GM21515 (cell line): ENCODE data around the gene FOXN3.

Experiments
- ATAC-seq: cut with Tn5 transposase; IDR thresholded peaks from one replicate; pipeline ENCODE4 v1.9.1; 2021; ENCODE audit not compliant: unreplicated experiment

FOXN3 gene, protein sequence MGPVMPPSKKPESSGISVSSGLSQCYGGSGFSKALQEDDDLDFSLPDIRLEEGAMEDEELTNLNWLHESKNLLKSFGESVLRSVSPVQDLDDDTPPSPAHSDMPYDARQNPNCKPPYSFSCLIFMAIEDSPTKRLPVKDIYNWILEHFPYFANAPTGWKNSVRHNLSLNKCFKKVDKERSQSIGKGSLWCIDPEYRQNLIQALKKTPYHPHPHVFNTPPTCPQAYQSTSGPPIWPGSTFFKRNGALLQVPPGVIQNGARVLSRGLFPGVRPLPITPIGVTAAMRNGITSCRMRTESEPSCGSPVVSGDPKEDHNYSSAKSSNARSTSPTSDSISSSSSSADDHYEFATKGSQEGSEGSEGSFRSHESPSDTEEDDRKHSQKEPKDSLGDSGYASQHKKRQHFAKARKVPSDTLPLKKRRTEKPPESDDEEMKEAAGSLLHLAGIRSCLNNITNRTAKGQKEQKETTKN

DNA sequence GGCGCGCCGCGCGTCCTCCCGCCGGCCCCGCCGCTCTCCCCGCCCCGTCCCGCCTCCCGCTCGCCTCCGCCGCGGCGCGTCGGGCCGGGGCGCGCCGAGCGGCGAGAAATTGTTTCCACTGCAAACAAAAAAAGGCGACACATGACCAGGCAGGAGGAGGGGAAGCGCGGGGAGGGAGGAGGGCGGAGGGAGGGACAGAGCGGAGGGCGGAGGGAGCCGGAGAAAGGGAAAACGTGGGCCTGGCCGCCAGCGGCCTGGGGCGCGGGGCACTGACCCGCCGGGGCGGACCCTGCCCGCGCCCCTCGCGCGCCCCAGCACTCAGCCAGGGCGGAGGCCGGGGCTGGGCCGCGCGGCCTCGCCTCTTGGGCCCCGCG, at the start of gene FOXN3:
Gene FOXN3, minus strand, starts transcription at position 143 of the 374 bp plus-strand sequence. CDS start 4,757 bp downstream, outside the sequence.
- peak; percentile 38 for ATAC-seq

DNA sequence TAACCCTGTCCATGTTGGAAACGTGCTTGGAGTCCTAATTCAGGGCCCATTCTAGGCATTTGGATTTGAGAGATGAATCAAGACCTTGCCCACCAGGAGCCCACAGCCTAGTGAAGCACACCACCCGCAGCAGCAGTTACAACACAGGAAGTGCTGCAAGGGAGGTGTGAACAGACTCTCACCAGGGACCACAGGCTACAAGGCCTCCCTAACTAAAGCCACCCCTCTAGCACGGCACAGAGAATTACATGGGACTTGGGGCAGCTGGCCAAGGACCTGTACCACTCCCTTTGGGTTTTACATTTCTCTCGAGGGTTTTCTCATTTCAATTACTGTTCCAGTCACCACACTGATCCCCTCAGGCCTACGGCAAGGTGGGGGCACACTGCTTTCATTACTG, 49.5 kb upstream of the FOXN3 start:
- no peak for ATAC-seq

DNA sequence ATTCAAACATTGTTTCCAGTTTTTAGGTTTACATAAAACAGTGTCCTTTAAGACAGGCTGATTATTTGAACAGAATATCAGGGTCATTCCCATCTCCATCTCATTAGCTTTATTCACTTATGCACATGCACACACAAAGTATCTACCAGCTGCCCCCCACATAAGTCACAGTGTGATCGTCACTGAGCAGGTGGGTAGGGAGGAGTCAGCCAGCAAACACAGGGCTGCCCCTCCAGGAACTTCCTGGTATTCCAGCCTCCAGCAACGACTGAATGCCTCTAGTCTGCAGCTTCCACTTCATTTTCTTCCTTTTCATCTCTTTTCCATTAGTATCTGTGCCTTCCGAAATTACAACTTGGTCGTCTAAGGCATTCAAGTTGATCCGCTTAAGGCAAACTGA, 48.8 kb upstream of the FOXN3 start:
- no peak for ATAC-seq

DNA sequence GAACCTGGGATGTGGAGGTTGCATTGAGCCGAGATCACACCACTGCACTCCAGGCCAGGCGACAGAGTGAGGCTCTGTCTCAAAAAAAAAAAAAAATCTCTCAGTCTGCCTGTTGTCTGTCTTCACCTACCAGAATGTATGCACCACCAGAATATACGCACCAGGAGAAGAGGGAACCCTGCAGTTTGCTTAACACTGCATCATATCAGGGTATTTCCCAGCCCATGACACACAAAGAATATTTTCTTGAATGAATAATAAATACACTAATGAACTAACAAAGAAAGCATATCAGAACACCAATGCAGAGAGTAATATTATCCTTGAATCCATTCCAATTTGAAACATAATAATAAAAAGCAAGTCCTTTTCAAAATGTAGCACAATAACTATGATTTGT, 44.2 kb upstream of the FOXN3 start:
- no peak for ATAC-seq

DNA sequence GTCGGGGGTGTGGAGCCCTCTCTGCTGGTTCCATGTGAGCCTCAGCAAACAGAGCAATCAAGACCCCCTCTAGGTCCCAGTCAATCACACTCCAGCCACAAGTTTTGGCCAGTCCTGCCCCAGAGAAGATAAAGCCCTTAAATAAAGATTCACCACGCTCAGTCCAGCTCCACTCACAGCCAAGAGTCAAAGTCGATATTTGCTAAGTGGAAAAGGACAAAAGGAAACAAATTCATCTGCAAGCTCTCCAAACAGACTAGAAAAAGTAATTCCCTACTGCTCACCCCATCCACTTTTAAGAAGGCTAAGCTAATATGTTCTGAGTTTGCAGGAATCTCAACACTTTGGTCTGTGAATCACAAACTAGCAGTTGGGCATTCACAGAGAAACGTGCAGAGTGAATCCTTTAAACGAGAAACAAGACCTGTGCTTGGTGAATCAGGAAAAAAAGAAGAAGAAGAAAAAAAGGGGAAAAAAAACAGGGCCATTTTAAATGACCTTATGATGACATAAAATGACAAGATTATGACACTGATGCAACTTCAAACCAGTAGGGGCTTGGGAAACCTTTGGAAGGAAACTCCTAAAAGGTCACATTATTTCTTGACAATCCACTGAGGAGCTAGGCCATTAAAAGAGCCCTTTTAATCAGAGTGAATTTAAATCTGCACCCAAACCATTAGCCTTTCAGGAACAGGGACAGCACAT, 41.8 kb upstream of the FOXN3 start:
- ATAC-seq, result no peak

DNA sequence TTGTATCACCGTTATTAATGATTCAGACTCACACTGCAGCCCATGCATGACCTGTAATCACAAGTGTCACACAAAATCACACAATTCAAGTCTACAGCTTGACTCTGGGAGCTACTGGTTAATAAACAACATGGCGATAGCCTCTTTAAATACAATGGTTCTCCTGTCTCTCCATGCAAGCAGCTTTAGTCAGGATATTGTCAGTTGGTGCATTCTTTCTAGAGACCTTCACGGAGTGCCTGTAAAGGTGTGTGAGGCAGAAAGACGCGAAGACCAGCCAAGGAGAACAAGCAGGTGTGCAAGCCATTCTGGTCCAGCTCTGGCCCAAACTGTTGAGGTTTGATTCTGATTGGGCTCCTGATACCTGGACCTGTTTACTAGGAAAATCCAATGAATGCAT, 40.0 kb upstream of the FOXN3 start:
- ATAC-seq, result no peak

DNA sequence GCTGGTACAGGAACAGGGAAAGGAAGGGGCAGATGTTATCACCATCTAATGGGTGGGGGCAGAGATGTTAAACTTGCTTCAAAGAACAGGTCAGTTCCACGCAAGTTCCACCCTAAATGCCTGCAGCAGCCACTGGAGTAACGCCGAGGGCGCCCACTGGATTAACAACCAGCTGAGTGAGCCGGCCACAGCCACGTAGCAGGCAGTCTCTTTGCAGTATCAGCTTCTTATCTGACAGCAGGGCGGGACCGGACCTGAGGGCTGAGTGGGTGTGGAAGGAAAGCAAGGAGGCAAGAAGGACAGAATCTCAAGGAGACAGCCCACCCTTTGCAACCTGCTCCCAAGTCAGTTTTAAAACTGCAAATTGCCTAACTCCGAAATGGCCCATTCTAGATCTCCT, 38.4 kb upstream of the FOXN3 start:
- no peak for ATAC-seq

DNA sequence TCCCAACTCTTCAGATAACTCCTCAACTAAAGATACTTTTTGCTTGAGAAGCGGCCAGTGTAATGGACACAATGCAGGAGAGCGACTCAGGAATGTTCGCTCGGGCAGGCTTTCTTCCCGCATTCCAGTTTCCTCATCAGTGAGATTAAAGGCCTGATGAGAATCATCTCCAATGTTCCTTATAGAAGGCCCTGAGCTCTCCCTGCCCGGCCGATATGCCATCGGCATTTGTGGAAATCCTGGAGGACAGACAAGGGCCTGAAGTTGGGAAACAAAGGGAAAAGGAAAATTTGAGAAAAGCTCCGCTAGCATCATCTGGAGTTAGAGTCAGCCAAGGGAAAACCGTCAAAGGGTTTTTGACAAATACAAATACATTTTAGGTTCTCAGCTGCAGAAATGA, 38.0 kb upstream of the FOXN3 start:
- no peak for ATAC-seq

DNA sequence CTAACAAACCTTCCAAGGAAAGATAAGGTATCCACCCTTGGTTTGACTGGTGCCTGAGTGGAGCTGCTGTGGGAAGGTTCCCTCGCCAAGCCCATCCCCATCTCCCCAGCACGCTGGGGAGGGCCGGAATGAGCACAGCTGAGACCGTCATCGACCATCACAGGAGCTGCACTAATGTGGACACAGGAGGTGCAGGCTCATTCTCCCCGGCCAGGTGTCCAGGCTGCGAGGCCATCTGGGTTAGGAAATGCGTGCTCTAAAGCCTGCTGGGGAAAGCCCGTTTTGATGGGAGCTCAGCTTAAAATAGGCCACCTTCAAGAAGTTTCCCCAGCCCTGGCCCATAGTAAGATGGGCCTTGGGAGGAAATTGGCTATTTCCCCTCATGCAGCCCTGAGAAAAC, 35.2 kb upstream of the FOXN3 start:
- no peak for ATAC-seq

DNA sequence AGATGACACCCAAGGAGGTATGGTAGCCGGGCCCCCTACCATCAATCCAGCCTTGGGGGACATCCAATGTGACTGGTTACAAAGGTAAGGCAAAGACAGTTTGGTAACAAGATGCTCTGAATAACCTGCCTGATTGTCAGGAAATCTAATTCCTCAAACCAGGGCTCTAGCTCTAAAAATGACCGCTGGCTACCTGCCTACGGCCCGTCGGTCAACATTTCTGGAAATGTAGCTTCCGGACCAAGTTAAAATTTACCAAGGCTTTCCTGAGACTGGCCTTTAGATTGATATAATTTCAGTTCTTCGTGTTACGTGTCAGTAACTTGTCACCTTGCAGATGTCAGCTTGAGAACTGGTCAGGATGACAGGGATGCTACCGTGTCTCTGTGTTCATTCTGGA, 34.2 kb upstream of the FOXN3 start:
- no peak for ATAC-seq

DNA sequence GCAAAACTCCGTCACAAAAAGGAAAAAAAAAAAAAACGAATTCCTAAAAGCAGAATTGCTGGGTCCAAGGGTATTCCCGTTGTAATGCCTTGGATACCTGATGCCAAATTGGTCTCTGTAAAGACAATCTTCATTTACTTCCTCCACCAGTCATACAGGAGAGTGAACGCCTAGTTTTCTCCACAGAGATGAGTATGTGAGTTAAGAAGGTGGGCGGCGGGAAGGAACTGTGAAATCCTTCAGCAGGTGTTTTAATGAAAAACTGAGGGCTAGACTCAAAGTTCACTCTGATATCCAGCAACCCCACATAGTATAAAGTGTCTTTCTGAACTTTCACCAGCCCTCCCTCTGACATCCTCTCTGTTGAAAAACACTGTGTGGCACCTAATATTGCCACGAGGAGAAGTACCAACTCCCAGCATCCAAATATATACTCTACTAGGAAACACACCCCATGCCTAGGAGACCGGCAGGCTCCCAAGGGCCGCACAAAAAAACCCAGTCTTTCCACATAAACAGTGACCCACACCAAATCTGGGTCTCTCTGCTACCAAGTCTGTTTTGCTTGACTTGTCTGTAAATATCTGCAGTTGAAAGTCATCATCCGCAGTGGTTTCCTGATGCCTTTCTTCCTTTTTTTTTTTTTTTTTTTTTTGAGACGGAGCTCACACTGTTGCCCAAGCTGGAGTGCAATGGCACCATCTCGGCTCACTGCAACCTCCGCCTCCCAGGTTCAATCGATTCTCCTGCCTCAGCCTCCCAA, 30.3 kb upstream of the FOXN3 start:
- no peak for ATAC-seq

DNA sequence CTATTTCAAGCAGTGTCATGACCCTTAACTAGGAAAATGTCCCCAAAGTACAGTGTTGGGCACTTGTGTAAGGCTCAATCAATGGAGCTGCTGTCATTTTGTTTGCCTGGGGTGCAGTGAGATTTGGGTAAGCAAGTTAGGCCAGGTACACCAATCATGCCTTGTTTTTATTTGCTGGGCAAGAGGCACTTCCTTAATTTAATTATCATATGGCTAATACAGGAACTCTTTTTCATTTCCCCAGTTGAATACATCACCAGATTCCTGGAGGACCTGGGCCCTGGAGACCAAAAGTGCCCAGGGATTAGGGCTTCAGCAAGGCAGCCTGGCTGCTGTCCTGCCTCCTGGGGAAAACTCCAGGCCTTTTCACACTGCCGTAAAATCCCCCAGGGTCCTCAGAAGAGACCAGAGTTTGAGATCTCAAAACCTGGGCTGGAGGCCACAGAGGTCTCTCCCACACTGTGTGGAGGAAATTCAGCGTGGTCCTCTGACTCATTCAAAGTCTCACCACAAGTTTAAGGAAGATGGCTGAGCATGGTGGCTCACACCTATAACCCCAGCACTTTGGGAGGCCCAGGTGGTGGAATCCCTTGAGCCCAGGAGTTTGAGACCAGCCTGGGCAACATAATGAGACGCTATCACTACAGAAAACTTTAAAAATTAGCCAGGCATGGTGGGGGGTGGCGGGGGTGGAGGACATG, 28.4 kb upstream of the FOXN3 start:
- no peak for ATAC-seq

DNA sequence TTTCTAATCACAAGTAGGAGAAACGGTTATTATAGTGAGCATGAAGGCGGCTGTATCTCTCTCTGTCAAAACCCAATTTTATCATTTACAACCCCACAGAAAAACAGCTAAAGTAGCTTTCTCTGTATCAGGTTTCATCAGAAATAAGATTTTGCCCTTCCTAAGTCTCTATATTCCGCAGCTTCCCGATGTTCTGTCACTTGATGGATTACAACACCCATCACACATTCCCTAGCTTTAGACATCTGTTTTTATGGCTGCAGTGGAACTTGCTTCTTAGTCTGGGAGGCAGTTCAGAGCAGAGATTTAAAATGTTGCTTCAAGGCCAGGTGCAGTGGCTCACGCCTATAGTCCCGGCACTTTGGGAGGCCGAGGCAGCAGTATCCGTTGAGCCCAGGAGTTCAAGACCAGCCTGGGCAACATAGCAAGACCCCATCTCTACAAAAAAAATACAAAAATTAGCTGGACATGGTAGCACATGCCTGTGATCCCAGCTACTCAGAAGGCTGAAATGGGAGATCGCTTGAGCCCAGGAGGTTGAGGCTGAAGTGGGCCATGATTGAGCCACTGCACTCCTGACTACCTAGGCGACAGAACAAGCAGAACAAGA, 27.6 kb upstream of the FOXN3 start:
- ATAC-seq, result no peak

DNA sequence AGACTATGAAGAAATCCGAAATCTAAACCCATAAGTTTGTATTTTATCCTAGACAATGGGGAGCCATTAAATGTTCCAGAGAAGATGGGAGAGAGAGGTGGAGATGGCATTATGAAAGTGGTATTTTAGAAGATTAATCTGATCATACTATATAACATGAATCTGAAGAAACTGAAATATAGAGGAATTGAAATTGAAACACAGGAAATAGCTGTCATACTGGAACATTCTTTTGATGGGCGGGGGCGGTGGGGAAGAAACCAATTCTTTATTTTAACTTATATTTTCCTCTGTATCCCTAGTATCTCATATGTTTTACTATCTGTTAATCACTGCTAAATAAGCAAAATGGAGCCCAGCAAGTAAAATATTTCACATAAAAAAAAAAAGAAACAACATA, 27.0 kb upstream of the FOXN3 start:
- no peak for ATAC-seq

DNA sequence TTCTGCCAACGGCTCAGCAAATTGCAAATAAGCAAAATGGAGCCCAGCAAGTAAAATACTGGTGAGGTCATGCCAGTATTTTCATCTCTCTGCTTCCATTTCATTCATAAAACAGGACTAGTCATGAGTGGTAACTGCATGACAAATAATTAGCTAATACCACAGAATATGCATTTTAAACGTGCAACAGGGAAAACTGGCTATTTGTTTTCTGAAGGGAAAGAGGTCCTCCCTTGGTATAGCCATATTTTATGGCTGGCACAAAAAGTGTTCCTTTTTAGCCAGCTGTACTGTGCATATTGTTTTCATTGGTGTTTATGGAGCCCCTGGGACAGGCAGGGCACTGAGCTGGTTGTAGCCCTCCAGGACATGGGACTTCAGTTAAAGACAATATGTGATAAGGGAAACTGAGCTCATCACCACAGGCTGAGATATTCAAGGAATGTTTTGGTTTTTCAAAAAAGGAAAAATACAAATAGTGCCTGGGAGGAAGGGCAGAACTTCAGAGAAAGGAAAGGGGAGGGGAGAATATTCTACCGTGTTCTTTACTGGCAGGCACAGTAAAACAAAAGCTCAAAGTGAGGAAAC, 26.1 kb upstream of the FOXN3 start:
- no peak for ATAC-seq

DNA sequence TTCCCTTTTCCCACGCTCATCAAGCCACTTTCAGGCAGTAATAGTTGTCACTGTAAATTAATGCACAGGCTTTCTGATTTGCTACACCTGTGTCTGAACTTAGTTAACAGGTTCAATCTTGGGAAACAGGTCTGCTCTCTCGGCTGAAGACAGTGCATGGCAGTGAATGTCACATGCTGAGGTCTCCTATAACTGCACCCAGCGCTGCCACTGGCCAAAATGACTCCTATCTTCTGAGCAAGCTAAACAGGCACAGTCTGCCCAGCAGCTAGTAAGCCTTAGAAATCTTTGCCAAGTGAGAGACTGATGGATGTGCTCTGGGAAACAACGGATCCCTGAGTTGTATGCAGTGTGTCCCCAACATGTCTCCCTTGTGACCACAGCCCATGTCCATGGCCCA, 25.2 kb upstream of the FOXN3 start:
- ATAC-seq, result no peak

DNA sequence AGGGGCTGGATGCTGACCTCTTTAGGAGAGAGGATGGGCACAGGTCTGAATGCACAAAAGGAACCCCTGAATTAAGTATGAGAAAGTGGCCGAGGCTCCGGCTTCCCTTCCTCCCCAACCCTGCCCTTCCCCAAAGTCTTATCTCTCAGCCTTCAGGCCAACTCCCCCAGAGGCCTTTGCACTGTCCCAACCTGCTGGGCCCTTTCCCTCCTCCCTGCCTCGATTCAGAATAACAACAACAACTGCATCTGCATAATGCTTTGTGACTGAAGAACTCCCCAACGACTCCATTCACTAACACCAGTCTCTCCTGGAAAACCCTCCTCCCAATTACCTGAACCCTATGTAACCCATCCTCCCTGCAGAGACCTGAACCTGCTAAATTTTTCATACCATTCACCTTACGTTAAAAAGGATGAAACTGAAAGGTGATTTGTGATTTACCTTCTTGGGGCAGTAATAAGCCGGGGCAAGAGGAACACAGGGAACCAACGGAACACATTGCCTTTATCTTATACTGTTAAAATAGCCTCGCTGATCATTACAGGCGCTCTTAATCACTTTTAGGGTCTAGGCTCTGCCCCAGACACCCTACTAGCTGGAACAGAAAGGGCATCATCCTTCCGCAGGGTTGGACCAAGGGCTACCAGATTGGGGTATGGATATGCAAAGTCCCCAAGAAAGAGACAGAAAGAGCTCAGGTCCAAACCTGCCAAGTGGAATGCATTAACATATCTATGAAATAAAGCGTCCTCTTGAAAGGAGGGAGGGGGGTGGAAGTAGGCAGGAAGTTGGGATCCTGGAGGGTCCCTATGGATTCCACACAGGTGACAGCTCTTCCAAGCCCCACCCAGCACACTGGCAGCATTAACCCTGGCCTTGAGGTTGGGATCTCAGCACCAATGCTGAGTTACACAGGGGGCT, 24.2 kb upstream of the FOXN3 start:
- ATAC-seq, result no peak

DNA sequence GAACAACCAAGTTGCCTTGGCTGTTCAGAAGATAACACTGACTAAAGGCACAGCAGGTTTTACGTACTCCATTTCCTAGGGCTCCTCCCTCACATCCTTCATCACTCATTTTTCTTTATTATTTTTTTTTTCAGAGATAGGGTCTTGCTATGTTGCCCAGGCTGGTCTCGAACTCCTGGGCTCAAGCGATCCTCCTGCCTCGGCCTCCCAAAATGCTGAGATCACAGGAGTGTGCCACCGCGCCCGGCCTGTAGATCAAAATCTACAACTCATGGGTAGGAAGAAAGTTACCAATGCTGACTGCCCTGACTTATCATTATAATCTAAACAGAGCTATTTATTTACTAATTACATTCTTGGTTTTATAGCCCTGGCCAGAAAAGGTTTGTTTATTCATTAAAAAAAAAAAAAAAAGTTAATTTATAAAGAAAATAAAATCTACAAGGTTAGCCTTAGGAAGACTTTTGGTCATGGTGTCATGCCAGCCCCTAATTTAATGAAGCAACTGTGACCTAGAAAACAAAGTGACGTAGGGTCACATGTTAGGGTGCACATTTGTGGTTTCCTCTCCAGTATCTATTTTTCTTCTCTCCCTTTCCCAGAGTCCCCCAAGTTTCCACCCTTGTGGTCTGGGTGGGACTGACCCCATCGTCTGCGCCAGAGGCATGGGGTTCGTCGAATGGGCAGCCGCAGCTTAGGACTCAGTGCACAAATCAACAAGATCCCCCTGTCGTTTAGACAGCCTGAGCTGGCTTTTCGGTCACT, 19.0 kb upstream of the FOXN3 start:
- no peak for ATAC-seq

DNA sequence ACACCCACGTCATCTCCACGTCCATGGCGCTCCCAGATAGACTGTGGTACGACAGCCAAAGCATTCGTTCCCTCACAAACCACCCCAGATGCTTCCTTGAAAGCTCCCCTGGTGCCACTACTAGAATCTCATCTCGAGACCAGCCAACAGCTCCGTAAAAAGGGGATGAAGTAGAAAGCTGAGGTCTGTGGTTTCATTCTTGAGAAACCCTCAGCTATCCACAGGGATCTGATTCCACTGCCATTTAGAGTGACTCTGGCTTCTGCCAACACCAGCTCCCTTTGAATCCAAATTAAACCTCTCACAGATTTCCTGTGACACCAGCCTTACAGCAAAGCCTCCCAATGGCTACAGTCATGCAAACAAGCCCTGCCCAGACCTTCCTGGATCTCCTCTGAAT, 18.5 kb upstream of the FOXN3 start:
- no peak for ATAC-seq
